ENCODE measurements around the gene ANAPC15.
"Not testable (repeated sequence)": the region's sequence is repeated elsewhere in the genome, so short reads cannot be mapped to it uniquely, and the experiment has no call there.

ANAPC15 gene

DNA sequence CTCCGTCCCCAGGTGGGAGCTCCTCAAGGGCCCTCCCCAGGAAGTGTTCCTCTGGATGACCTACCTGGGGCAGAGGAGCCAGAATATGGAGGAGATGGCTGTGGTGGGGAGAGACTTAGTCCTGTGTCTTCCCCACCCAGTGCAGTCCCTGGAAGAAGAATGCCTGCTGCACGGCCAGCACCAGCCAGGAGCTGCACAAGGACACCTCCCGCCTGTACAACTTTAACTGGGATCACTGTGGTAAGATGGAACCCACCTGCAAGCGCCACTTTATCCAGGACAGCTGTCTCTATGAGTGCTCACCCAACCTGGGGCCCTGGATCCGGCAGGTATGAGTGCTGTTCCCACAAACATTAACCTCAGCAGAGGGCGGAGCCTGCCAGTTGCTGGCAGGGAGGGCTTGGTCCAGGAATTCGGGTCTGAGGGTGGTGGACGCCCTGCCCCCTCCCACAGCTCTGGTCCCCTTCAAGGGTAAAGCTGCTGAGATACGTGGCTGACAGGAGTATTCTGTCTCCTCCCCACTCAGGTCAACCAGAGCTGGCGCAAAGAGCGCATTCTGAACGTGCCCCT, 26.4 kb upstream of the ANAPC15 start:
- no peak for DNase-seq (ENCODE audit: low read depth, low spot score)
- in situ Hi-C loops (cut with HindIII; ENCODE audit: low sequenced_read_pairs) = no loop called here
- TF ChIP-seq, protein P1, sequence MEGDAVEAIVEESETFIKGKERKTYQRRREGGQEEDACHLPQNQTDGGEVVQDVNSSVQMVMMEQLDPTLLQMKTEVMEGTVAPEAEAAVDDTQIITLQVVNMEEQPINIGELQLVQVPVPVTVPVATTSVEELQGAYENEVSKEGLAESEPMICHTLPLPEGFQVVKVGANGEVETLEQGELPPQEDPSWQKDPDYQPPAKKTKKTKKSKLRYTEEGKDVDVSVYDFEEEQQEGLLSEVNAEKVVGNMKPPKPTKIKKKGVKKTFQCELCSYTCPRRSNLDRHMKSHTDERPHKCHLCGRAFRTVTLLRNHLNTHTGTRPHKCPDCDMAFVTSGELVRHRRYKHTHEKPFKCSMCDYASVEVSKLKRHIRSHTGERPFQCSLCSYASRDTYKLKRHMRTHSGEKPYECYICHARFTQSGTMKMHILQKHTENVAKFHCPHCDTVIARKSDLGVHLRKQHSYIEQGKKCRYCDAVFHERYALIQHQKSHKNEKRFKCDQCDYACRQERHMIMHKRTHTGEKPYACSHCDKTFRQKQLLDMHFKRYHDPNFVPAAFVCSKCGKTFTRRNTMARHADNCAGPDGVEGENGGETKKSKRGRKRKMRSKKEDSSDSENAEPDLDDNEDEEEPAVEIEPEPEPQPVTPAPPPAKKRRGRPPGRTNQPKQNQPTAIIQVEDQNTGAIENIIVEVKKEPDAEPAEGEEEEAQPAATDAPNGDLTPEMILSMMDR (IDR thresholded peaks at IDR 0.05; ENCODE audit: low read depth, low read length) = no peak
- no peak overlapping the region for H3K4me3 ChIP-seq (ENCODE audit: low read depth, low read length)

DNA sequence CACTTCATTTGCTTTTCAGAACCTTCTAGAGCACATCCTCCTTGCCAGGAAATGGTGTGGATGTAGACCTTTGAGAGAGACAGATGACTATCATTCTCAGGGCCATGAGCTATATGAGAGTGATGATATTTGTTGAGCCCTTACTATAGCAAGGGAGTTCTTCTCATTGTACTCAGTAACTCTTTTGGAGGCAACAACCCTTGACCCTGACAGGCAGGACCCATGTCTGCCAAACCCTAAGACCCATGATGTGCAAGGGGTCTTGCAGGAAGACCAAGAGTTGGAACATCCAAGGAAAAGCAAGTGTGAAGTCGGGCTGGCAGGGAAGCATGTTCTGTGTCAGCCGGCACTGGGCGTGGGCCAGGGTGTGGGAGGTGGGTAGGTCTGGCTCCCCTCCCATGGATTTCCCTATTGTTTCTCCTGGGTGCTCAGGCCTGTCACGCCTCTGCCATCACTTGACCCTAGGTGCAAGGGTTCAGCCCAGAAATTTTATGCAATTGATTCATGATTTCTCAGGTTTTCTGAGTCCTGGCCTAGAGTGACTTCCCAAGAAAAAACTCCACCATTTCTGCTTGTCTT, 24.3 kb upstream of the ANAPC15 start:
- no peak for DNase-seq (ENCODE audit: low read depth, low spot score)
- in situ Hi-C loops (cut with HindIII; ENCODE audit: low sequenced_read_pairs) = no loop called here
- H3K4me3 ChIP-seq (ENCODE audit: low read depth, low read length) = no peak overlapping the region
- TF ChIP-seq, protein P1 (IDR thresholded peaks at IDR 0.05; ENCODE audit: low read depth, low read length) = no peak

GRCh38 chr11:72135891-72136683, 23.6 kb upstream of the ANAPC15 start:
- H3K4me3 ChIP-seq (ENCODE audit: low read depth, low read length) = no peak overlapping the region
- TF ChIP-seq, protein P1 (IDR thresholded peaks at IDR 0.05; ENCODE audit: low read depth, low read length) = no peak
- in situ Hi-C loops (cut with HindIII; ENCODE audit: low sequenced_read_pairs) = no loop called here
- no peak for DNase-seq (ENCODE audit: low read depth, low spot score)

GRCh38 chr11:72135473-72135872, 23.0 kb upstream of the ANAPC15 start, which contains the start of gene FOLR3:
Gene FOLR3, plus strand, starts transcription at chr11:72135725. Its CDS starts 228 bp downstream, at chr11:72135953.
- H3K4me3 ChIP-seq (ENCODE audit: low read depth, low read length); in situ Hi-C loops (cut with HindIII; ENCODE audit: low sequenced_read_pairs); DNase-seq (ENCODE audit: low read depth, low spot score): not testable (repeated sequence)

- H3K4me3 ChIP-seq (ENCODE audit: low read depth, low read length) = no peak overlapping the region
- no peak for DNase-seq (ENCODE audit: low read depth, low spot score)
- TF ChIP-seq, protein P1 (IDR thresholded peaks at IDR 0.05; ENCODE audit: low read depth, low read length) = no peak
- in situ Hi-C loops (cut with HindIII; ENCODE audit: low sequenced_read_pairs) = no loop called here
These were observed 20.2 kb upstream of the ANAPC15 start for GRCh38 chr11:72132646-72133045.

DNA sequence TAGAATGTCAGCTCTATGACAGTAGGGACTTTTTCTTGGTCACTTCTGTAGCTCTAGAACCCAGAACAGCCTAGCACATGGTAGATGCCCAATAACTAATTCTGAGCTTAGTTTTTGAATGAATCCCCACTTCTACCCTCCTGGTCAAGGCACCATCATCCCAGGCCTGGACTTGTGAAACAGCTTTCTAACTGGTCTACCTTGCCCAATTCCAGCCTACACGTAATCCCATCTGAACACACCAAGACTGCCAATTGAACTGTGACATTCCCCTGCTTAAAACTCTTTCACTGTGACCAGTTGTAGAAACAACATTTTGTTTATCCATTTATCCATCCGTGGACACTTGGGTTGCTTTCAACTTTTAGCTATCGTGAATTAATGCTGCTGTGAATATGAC, 16.9 kb upstream of the ANAPC15 start:
- H3K4me3 ChIP-seq (ENCODE audit: low read depth, low read length) = no peak overlapping the region
- in situ Hi-C loops (cut with HindIII; ENCODE audit: low sequenced_read_pairs) = no loop called here
- TF ChIP-seq, protein P1 (IDR thresholded peaks at IDR 0.05; ENCODE audit: low read depth, low read length) = no peak

DNA sequence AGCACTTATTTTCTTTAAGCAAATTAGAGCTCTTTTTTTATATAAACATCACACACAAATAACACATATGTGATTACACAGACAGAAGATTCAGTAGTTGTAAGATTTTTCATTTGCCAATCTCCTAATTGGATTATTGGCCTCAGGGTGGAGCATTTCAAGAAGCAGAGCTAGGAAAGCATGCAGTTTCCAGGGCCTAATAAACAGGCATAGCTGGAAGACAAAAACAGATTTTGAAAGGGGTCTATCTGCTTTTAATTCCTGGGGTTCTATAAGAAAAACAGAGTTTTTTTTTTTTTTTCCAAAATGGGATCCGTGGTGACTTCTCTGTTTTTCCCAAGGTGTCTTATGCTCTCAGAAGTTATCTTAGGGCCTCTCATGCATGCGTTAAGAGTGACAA, 15.4 kb upstream of the ANAPC15 start:
- TF ChIP-seq, protein P1 (IDR thresholded peaks at IDR 0.05; ENCODE audit: low read depth, low read length) = no peak
- no peak for DNase-seq (ENCODE audit: low read depth, low spot score)
- in situ Hi-C loops (cut with HindIII; ENCODE audit: low sequenced_read_pairs) = no loop called here
- H3K4me3 ChIP-seq (ENCODE audit: low read depth, low read length) = no peak overlapping the region

More for the DNA sequence above, 16.9 kb upstream of the ANAPC15 start:
- DNase-seq (ENCODE audit: low read depth, low spot score) = no peak

All from astrocyte of the spinal cord (primary cell).